ENCODE measurements around the gene PEX16.

GRCh38 chr11:45889966-45890365 is 27.7 kb downstream of the PEX16 start:
- no peak for TF ChIP-seq EZH2 (IDR thresholded peaks at IDR 0.05; ENCODE audit: borderline replicate concordance, low read length)
- no peak for TF ChIP-seq CTCF (conservative IDR thresholded peaks at IDR 0.05 in 1 of 2, IDR thresholded peaks at IDR 0.05 in 1 of 2; ENCODE audit: extremely low read depth in 1 of 2, insufficient read depth in 1 of 2, low read depth in 1 of 2, low read length in 2 of 2)
